Measurements from ENCODE around the gene SLC7A14. TPM values are rescaled to one million over a fixed set of nuclear protein-coding genes. Genes with fewer than 3 reads are reported as not detected.

The SLC7A14 gene
- total and polyA plus RNA-seq, 7 experiments from 2014 or later, result not detected

- no peaks in the 10 kb centered on the region for H3K4me1 ChIP-seq (ENCODE audit: control insufficient read depth in 2 of 2, insufficient read depth in 2 of 2, low read length in 2 of 2)
- Mint-ChIP-seq H3K27ac (no peak overlapping the region), H3K4me1 (peaks cover 0 to 8% (median 0%) of the 10 kb centered on the region in 7 donors), H3K36me3 (no peaks in the 10 kb centered on the region), H3K4me3 (no peak overlapping the region), H3K27me3 (peaks cover 4 to 17% (median 14%) of the 10 kb centered on the region in 5 donors), H3K9me3 (peaks cover 0 to 1% (median 0%) of the 10 kb centered on the region in 11 donors)
- CTCF ChIA-PET, result interaction anchor here (0.6 kb wide), 1 partner anchor 496 kb away, joined by 3 read pairs; no protein-coding TSS in a partner anchor
- intact Hi-C loops (cut with micrococcal nuclease), result no loop called here
- no peak overlapping the region for H3K27ac ChIP-seq (ENCODE audit: low read depth, low read length)
- no peak overlapping the region for H3K4me3 ChIP-seq (ENCODE audit: low read length)
- POLR2A ChIA-PET, result no interaction called here
- no peak for DNase-seq
- H3K9me3 ChIP-seq (ENCODE audit: control insufficient read depth in 2 of 3, low read length in 3 of 3), result no peaks in the 10 kb centered on the region
- no peak for ATAC-seq
- H3K36me3 ChIP-seq (ENCODE audit: control insufficient read depth in 2 of 3, insufficient read depth in 3 of 3, low read length in 3 of 3), result no peaks in the 10 kb centered on the region
- H3K27me3 ChIP-seq (ENCODE audit: control insufficient read depth in 2 of 2, insufficient read depth in 2 of 2, low read length in 2 of 2), result no peaks in the 10 kb centered on the region
These were observed 145.5 kb downstream of the SLC7A14 start for GRCh38 chr3:170440344-170440743.

GRCh38 chr3:170438836-170439235, 147.0 kb downstream of the SLC7A14 start:
- no peaks in the 10 kb centered on the region for H3K4me1 ChIP-seq (ENCODE audit: control insufficient read depth in 2 of 2, insufficient read depth in 2 of 2, low read length in 2 of 2)
- peaks cover 0 to 3% (median 0%) of the 10 kb centered on the region in 5 donors for H3K36me3 Mint-ChIP-seq
- peaks cover 0 to 1% (median 0%) of the 10 kb centered on the region in 11 donors for H3K9me3 Mint-ChIP-seq
- H3K27me3 ChIP-seq (ENCODE audit: control insufficient read depth in 2 of 2, insufficient read depth in 2 of 2, low read length in 2 of 2), result no peaks in the 10 kb centered on the region
- no peak for ATAC-seq
- no peak for DNase-seq
- no peak overlapping the region for H3K27ac ChIP-seq (ENCODE audit: low read depth, low read length)
- H3K4me1 Mint-ChIP-seq, result peaks cover 0 to 8% (median 0%) of the 10 kb centered on the region in 7 donors
- H3K36me3 ChIP-seq (ENCODE audit: control insufficient read depth in 2 of 3, insufficient read depth in 3 of 3, low read length in 3 of 3), result no peaks in the 10 kb centered on the region
- no peak overlapping the region for H3K4me3 Mint-ChIP-seq
- H3K9me3 ChIP-seq (ENCODE audit: control insufficient read depth in 2 of 3, low read length in 3 of 3), result no peaks in the 10 kb centered on the region
- intact Hi-C loops (cut with micrococcal nuclease), result no loop called here
- no peak overlapping the region for H3K27ac Mint-ChIP-seq
- peaks cover 9 to 17% (median 14%) of the 10 kb centered on the region in 5 donors for H3K27me3 Mint-ChIP-seq
- CTCF ChIA-PET, result no interaction called here
- H3K4me3 ChIP-seq (ENCODE audit: low read length), result no peak overlapping the region
- POLR2A ChIA-PET, result no interaction called here

- no peak overlapping the region for H3K4me3 Mint-ChIP-seq
- Histone ChIP-seq H3K4me1 (ENCODE audit: control insufficient read depth in 2 of 2, insufficient read depth in 2 of 2, low read length in 2 of 2) (no peaks in the 10 kb centered on the region), H3K27ac (ENCODE audit: low read depth, low read length) (no peak overlapping the region), H3K9me3 (ENCODE audit: control insufficient read depth in 2 of 3, low read length in 3 of 3) (no peaks in the 10 kb centered on the region), H3K36me3 (ENCODE audit: control insufficient read depth in 2 of 3, insufficient read depth in 3 of 3, low read length in 3 of 3) (no peaks in the 10 kb centered on the region), H3K4me3 (ENCODE audit: low read length) (no peak overlapping the region), H3K27me3 (ENCODE audit: control insufficient read depth in 2 of 2, insufficient read depth in 2 of 2, low read length in 2 of 2) (no peaks in the 10 kb centered on the region)
- ChIA-PET POLR2A (no interaction called here), CTCF (no interaction called here)
- H3K4me1 Mint-ChIP-seq, result peaks cover 0 to 8% (median 0%) of the 10 kb centered on the region in 7 donors
- H3K27me3 Mint-ChIP-seq, result peaks cover 9 to 17% (median 14%) of the 10 kb centered on the region in 5 donors
- DNase-seq, result no peak
- no peak overlapping the region for H3K27ac Mint-ChIP-seq
- no peak for ATAC-seq
- peaks cover 0 to 3% (median 0%) of the 10 kb centered on the region in 5 donors for H3K36me3 Mint-ChIP-seq
- intact Hi-C loops (cut with micrococcal nuclease), result no loop called here
- H3K9me3 Mint-ChIP-seq, result peaks cover 0 to 1% (median 0%) of the 10 kb centered on the region in 11 donors
These were observed 148.0 kb downstream of the SLC7A14 start for GRCh38 chr3:170437696-170438407.

- H3K4me1 ChIP-seq (ENCODE audit: control insufficient read depth in 2 of 2, insufficient read depth in 2 of 2, low read length in 2 of 2), result no peaks in the 10 kb centered on the region
- Mint-ChIP-seq H3K4me3 (no peak overlapping the region), H3K4me1 (peaks cover 0 to 8% (median 0%) of the 10 kb centered on the region in 7 donors), H3K27ac (no peak overlapping the region), H3K27me3 (peaks cover 7 to 17% (median 9%) of the 10 kb centered on the region in 5 donors), H3K9me3 (peaks cover 0 to 1% (median 0%) of the 10 kb centered on the region in 11 donors), H3K36me3 (peaks cover 0 to 3% (median 0%) of the 10 kb centered on the region in 5 donors)
- no peaks in the 10 kb centered on the region for H3K9me3 ChIP-seq (ENCODE audit: control insufficient read depth in 2 of 3, low read length in 3 of 3)
- no peak for DNase-seq
- H3K36me3 ChIP-seq (ENCODE audit: control insufficient read depth in 2 of 3, insufficient read depth in 3 of 3, low read length in 3 of 3), result no peaks in the 10 kb centered on the region
- no peak for ATAC-seq
- CTCF ChIA-PET, result no interaction called here
- H3K27ac ChIP-seq (ENCODE audit: low read depth, low read length), result no peak overlapping the region
- intact Hi-C loops (cut with micrococcal nuclease), result no loop called here
- POLR2A ChIA-PET, result no interaction called here
- H3K4me3 ChIP-seq (ENCODE audit: low read length), result no peak overlapping the region
- no peaks in the 10 kb centered on the region for H3K27me3 ChIP-seq (ENCODE audit: control insufficient read depth in 2 of 2, insufficient read depth in 2 of 2, low read length in 2 of 2)
These were observed 148.7 kb downstream of the SLC7A14 start for GRCh38 chr3:170437176-170437575.

GRCh38 chr3:170436697-170437096, 149.2 kb downstream of the SLC7A14 start:
- POLR2A ChIA-PET, result no interaction called here
- H3K4me1 ChIP-seq (ENCODE audit: control insufficient read depth in 2 of 2, insufficient read depth in 2 of 2, low read length in 2 of 2), result no peaks in the 10 kb centered on the region
- H3K4me1 Mint-ChIP-seq, result peaks cover 0 to 8% (median 0%) of the 10 kb centered on the region in 7 donors

DNA sequence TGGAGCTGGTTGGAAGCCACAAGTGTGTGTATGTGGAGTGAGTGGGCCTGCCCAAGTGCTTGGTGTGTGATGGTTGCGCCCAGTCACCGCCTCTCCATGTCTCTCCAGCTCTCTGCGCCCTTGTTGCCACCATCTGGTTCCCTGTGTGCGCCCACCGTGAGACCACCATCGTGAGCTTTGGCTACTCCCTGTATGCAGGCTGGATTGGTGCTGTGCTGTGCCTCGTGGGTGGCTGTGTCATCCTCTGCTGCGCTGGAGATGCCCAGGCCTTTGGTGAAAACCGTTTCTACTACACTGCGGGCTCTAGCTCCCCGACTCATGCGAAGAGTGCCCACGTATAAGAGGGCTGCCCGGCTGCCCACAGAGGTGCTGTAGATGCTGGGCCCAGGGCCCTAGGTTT, 153.5 kb downstream of the SLC7A14 start:
- DNase-seq, result no peak
- Mint-ChIP-seq H3K27me3 (peaks cover 0 to 21% (median 0%) of the 10 kb centered on the region in 5 donors), H3K27ac (no peak overlapping the region), H3K9me3 (peaks cover 0 to 5% (median 0%) of the 10 kb centered on the region in 11 donors), H3K4me3 (no peak overlapping the region), H3K4me1 (peaks cover 0 to 22% (median 19%) of the 10 kb centered on the region in 7 donors), H3K36me3 (peaks cover 0 to 4% (median 0%) of the 10 kb centered on the region in 5 donors)
- ATAC-seq, result no peak
- ChIA-PET CTCF (no interaction called here), POLR2A (interaction anchor here (0.9 kb wide), 1 partner anchor 392 kb away, joined by 6 read pairs; no protein-coding TSS in a partner anchor)
- Histone ChIP-seq H3K27me3 (ENCODE audit: control insufficient read depth in 2 of 2, insufficient read depth in 2 of 2, low read length in 2 of 2) (no peaks in the 10 kb centered on the region), H3K4me1 (ENCODE audit: control insufficient read depth in 2 of 2, insufficient read depth in 2 of 2, low read length in 2 of 2) (peaks cover 0 to 6% of the 10 kb centered on the region in 2 donors), H3K36me3 (ENCODE audit: control insufficient read depth in 2 of 3, insufficient read depth in 3 of 3, low read length in 3 of 3) (no peaks in the 10 kb centered on the region), H3K4me3 (ENCODE audit: low read length) (no peak overlapping the region), H3K9me3 (ENCODE audit: control insufficient read depth in 2 of 3, low read length in 3 of 3) (no peaks in the 10 kb centered on the region), H3K27ac (ENCODE audit: low read depth, low read length) (no peak overlapping the region)
- intact Hi-C loops (cut with micrococcal nuclease), result no loop called here

More at GRCh38 chr3:170436697-170437096, 149.2 kb downstream of the SLC7A14 start:
- Histone ChIP-seq H3K9me3 (ENCODE audit: control insufficient read depth in 2 of 3, low read length in 3 of 3) (no peaks in the 10 kb centered on the region), H3K27ac (ENCODE audit: low read depth, low read length) (no peak overlapping the region), H3K4me3 (ENCODE audit: low read length) (no peak overlapping the region), H3K36me3 (ENCODE audit: control insufficient read depth in 2 of 3, insufficient read depth in 3 of 3, low read length in 3 of 3) (no peaks in the 10 kb centered on the region), H3K27me3 (ENCODE audit: control insufficient read depth in 2 of 2, insufficient read depth in 2 of 2, low read length in 2 of 2) (no peaks in the 10 kb centered on the region)
- H3K4me3 Mint-ChIP-seq, result no peak overlapping the region
- no peak for ATAC-seq
- peaks cover 0 to 2% (median 0%) of the 10 kb centered on the region in 11 donors for H3K9me3 Mint-ChIP-seq
- peaks cover 0 to 3% (median 0%) of the 10 kb centered on the region in 5 donors for H3K36me3 Mint-ChIP-seq
- H3K27me3 Mint-ChIP-seq, result peaks cover 6 to 19% (median 9%) of the 10 kb centered on the region in 5 donors
- no peak for DNase-seq
- intact Hi-C loops (cut with micrococcal nuclease), result no loop called here
- H3K27ac Mint-ChIP-seq, result no peak overlapping the region
- CTCF ChIA-PET, result no interaction called here
